Measurements from ENCODE around the gene PCYT2.

Gene PCYT2

DNA sequence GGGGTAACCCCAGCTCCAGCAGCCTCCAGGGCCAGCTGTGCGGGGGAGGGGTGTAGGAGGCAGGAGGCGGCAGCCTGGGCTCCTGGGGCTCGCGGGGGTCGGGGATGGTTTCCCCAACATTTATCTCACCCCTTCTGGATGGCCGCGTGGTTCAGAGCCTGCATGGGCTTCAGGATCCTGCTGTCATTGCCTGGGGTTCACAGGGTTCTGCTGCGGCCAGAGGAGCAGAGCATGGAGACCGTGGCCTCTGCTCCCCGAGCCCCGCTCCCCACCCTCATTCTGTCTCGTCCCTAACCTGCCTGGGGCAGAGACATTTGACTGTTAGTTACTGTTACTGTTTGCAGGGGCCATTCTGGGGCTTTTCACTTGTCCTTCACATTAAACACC, 31.0 kb upstream of the PCYT2 start:
- no peak for DNase-seq

DNA sequence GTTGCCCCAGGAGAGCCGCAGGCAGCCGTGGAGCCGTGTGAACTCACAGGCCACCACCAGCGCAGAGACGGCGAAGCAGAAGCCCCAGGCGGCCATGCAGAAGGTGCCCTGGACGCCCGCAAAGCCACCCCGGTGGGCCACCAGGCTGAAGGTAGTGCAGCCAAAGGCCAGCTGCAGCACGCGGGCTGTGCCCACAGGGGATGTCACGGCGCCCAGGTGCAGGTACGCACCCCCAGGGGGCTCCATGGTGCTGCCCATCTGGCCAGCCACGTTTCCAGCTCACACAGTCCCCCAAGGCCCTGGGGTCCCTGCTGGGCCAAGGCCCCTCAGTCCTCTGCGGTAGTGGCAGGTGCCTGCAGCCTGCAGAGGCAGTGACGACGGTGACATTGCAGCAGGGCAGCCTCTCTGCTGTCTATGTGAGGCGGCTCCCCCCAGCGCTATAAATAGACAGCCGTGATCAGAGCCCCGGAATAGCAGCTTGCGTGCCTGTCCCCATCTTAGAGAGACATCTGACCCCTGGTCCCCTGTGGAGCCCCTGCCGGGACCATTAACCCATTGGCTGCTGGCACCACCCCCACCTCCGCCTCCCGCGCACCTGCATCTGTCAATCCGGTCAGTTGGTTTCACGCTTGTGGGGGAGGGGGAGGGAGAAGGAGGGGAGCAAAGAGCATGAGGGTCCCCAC, 30.4 kb upstream of the PCYT2 start:
- DNase-seq: no peak

DNA sequence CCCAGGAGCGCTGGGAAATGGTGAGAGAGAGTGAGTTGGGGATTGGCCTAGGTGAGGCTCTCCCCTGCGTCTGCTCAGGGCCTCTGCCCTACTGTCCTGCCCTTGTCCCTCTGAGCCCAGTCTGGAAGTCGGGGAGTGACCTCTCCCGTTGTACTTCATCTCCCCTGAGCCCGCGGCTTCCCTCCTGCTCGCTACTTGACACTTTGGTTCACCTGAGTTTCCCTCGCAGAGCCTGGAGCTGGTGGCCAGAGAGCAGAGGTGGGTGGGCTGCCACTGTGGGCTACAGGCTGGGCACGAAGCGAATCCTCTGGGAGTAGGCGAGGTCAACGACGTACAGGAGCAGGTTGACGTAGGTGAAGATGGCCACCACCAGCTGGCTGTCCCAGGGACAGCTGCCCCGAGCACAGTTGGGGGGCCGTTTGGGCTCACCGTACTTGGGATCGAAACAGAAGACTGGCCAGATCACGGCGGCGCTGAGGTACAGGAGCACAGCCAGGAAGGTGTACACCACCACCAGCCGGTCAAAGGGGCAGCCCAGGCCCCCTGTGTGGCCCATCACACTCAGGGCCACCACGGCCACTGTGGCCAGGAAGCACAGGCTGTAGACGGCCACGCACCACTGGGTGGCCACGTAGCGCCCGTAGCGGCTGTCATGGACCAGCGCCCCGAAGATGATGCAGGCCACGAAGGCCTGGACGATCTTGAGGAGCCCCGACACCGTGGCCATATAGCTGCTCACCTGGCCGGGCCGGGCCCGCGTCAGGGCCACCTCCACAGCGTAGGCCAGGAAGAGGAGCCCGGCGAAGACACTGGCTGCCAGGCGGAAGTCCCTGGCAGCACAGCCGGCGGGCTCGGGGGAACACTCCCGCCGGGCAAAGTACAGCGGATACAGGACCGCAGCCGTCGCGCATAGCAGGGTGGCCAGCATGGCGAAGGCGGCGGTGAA, 29.6 kb upstream of the PCYT2 start:
- no peak for DNase-seq

DNA sequence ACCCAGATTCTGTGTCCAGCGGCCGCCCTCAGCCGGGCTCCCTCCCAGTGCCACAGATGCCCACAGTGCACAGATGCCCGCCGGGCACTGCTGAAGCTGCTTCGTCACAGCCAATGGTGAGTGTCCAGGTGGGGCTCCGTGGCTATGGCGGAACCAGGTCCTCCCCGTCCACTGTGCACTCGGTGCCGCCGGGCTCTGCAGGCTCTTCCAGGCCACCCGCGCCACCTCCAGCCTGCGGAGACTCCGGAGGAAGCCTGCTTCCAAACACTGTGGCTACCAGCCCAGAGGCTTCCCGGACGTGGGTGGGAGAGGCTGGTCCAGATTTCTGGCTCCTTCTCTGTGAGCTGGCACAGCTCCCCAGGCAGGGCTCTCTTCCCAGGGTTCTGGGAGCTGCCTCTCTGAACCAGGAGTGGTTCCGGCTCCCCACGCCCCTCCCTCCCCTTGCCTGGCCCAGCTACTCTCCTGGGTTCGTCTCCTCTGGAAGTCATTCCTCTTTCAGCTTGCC, 28.7 kb upstream of the PCYT2 start:
- no peak for DNase-seq

DNA sequence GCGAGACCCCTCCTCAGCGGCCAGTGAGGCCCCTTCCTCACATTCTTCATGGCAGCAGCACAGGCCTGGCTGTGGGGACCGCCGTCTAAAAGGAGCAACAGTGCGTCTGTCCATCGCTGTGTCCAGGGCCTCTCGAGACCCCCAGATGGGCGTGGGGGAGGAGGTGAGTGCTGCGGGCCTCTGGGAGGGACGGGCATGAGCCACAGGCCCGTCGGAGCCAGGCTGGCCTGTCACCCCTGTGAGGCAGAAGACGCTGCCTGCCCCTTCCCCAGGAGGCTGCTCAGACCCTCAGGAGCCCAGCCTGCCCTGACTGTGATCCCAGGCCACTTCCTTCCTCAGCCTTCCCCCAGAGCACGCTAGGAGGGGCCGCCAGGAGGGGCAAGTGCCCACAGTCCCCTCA, 28.0 kb upstream of the PCYT2 start:
- DNase-seq: no peak

DNA sequence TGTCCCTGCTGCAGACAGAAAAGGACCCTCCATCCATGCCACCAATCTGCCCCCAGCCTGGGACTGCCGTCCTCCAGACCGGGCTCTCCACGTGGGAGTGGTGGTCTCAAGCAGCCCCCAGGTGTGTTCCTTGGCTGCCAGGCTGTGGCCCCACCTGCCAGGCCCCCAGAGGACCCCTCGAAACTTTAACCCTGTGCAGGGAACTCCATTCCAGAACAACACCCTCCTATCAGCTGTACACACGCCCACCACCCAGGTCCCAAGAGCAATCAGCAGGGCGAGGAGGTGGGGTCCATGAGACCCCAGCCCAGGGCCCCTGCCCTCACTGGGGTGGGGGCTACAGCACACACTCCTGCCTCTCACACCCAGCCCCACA, 24.5 kb upstream of the PCYT2 start:
- no peak for DNase-seq

DNA sequence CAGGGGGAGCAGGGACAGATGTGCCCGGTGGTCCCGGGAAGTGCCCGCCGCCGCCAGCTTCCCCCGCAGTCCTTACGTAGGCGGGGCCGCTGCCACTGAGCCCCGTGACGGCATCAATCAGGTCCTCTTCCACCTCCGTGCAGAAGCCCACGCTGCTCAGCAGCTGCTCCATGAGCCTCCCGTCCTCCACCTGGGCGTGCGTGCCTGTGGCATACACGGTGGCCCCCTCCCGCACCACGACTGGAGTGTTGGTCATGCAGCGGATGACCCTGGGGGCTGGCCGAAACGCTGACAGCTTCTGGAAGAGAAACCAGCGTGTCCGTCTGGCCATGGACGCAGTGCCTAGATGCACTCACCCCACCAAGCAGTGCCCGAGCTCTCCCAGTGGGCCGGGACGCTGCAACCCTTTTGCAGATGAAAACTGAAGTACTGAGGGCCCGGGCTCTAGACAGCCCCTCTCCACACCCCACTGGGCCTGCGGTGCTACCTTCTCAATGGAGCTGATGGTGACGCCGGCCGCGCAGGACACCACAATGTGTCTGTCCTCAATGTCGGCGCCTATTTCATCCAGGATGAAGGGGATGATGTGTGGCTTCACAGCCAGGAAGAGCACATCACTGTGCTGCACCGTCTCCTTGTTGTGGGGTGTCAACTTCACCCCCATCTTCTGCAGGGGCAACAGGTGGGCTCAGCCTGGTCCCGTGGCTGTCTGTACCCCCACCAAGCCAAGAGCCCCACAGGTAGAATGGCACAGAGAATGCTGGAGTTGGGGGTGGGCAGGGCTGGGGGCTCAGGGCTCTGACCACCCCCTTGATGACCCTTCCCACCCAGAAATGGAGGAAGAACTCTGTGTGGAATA, 23.9 kb upstream of the PCYT2 start:
- DNase-seq: no peak

DNA sequence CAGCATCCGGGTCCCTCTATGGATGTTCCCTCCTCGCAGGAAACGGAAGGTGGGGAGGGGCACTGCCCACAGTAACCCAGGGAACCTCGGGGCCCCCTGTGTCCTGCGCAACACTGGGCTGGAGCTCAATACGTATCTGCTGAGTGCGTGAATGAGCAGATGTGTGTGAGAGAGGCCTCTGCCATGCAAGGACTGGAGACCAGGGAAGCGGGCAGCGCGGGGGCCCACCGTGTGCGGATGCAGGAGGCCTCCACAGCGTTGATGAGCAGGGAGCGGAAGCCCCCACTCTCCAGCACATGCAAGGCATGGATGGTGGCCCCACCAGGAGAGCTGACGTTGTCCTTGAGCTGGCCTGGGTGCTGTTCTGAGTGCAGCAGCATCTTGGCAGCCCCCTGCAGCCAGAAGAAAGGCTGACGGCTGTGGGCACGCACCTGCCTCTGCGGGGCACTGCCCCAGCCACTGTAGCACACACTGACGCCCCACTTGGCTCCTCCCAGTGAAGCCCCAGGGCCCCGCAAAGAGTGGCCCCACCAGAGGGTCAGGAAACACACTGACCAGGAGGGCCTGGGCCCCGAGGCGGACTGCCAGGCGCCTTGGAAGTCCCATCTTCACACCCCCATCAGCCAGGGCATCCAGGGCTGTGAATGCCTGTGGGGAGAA, 23.0 kb upstream of the PCYT2 start:
- DNase-seq: no peak

DNA sequence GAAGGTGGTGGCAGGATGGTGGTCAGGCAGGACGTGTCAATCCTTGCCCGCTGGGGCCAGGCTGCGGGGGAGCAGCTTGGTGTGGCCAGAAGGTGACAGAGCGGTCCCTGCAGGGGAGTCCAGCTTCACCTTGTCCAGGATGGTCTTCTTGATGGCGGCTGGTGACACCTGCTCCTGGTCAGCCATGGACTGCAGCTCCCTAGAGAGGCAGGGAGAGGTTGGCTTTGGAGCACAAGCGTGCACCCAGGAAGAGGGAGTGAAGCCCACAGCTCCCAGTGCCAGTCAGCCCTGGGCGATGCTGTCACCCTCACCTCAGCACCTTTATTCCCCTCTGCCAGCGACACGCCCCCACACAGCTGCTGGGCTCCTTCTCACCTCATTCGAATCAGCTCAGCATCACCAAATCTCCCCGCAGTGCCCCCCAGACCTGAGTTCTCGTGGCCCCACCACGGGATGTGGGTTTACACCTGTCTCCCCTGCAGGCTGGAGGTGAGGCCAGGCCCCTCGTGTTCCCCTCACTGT, 22.0 kb upstream of the PCYT2 start:
- no peak for DNase-seq

DNA sequence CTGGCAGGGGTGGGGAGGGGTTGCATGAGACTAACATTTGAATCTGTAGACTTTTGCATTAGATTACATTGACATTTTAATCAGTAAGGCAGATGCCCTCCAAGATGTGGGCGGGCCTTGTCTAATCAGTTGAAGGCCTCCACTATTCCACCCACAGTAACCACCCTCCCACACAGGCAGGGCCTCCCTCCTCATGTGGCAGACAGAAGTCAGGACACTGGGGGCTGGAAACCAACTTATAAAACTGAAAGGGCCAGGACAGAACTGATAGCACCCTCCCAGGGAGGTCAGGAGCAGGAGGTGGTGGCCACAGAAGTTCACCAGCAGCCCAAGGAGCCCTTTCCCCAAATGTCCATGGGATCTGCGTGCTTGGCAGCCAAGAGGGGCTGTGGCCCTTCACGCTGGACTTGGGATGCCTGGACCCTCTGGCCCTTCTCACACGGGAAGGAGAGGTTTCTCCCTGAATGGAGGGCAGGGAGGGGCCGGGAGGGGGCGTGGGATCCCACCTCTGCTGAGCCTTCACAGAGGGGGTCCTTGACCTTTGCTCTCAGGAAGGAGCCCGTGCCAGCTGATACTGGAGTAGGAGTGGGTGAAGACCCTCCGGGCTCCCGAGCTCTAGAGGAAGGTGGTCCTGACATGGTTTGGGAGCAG, 21.3 kb upstream of the PCYT2 start:
- DNase-seq: no peak

DNA sequence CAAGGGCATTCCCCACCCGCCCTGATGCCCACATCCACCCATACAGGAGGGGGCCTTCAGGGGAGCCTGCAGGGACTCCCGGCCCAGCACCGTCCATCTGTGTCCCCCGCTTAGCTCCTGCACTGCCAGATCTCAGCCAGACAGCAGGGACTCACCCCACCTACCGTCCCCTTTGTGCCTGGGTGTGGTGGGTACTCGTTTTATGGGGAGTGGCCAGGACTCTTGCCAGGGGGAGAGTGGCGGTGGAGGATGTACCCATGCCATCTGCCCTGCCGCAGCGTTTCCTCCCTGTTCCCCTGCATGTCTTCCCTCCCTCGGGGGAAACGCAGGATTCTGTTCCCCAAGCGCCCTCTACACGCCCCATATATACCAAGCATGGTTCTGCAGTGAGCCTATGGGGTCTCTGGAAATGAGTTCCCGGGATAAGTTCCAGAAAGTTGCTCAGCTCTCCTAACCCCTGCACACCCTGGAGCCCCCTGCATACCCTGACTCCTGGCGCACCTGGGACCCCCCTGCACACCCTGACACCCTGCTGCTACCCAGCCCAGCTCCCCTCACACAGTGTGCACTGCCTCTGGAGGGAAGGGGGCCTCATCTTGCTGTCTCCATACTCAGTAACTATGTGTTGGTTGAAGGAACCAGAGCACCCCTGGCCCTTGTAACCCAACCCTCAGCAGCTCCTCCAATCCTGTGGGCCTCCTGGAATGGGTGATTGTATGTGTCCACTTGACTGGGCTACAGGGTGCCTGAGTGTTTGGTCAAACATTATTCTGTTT, 20.5 kb upstream of the PCYT2 start:
- DNase-seq: no peak

DNA sequence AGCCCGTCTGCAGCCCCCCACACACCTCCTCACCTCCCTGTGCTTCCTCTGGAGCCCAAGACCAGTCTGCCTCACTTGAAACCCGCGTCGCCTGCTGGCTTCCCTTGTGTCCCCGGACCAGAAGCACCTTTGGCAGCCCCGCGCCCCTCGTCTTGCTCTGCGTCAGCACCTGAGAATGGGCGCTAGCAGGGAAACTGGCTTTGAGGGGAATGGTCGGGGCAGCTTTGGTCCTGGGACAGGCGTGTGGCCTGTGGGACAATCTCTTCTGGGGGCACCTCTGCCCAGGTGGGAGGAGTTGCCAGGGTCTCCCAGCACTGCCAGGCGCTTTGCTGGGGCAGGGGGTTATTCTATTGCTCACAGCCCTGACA, 20.0 kb upstream of the PCYT2 start:
- no peak for DNase-seq

DNA sequence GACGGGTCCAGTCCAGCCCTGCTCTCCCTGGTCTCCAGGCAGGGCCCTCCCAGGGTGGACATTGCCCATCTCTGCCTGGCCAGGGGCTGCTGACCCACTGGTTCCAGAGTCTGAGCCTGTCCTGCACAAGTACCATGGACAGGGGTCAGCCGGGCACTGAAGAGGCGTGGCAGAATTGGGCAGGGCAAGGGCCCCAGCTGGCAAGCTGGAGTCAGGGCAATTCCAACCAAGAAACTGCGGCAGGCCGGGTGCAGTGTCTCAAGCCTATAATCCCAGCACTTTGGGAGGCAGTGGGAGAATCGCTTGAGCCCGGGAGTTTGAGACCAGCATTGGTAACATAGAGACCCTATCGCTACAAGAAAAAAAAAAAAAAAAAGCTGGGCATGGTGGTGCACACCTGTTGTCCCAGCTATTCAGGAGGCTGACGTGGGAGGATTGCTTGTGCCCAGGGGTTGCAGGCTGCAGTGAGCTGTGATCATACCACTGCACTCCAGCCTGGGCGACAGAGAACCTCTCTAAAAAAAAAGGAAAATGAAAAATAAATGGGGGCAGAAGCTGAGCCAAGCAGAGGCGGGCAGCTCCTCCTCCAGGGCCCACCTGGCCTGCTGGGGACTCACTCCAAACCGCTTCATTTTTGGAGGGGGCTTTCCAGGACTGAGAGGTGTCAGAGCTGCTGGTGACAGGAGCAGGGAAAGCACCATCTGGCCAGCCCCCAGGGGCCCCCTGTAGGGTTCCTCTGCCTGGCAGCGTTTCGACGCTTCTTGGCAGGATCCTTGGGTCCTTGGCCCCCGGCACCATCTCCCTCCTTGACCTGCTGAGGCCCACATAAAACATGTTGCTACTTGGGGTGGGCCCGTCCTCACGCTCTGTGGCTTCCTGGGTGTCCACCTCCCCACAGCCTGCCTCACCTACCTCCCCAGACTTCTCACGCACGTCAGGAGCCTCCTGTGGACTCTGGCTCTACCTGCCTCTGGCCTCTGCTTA, 19.2 kb upstream of the PCYT2 start:
- DNase-seq: no peak

DNA sequence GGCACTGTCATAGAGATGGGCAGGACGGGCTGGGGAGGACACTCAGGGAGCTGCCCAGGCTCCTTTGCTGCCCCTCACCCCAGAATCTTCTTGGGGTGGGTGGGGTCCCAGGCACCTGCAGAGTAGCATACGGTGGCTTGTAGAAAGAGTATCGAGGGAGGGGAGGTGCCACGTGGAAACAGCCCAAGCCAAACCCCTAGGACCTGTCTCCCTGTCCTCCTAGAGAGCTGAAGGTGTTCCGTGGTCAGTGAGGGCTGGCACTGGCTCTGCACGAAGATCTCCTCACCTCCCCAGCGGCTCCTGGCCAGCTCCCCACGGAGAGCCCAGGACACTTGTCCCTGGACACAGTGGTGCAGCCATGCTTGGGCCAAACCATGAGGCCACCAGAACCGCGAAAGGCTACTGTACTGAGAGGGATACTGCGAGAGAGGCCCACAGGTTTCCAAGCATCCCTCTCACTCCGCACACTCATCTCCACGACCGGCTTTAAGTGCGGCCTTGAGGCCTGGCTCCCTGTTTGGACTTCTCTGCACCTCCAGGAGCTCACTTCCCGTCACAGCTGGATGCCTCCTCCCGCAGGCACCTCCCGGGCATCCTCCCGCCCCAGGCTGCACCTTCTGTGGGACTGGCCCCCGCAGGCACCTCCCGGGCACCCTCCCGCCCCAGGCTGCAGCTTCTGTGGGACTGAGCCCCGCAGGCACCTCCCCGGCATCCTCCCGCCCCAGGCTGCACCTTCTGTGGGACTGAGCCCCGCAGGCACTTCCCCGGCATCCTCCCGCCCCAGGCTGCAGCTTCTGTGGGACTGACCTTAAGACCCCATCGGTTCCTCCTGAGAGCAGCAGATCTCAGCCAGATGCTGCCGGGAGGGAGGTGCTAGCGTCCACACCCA, 18.3 kb upstream of the PCYT2 start:
- DNase-seq: no peak

DNA sequence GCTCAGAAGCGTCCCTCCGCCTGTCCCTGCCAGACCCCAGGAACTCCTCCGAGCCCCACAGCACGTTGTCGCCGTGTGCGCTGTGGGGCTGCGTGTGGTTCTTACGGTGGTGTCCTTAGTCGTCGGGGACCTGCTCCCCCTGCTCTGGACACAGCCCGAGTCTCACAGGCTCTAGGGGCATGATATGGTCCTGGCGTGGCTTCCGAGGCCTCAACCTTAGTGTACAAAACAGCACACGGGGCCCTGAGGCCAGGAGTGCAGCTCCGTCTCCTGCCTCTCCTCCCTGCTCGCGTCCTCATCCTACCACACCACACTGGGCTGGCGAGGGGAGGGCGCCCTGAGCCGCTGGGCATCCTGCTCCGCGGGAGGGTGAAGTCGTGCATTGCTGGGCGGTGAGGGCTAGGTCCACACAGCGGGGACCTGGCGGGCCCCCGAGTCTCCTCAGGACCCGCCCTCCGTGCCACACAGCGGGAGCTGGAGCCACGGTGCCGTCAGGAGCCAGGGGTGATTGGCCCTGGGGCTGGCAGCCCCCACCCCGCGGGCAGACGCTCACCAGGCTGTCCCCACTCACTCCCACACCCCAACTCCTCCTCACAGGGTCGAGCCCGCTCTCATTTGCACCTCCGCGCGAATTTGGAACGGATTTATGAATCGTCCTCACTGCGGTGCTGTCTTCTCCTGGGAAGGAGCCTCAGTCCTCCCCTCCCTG, 17.5 kb upstream of the PCYT2 start:
- DNase-seq: no peak

DNA sequence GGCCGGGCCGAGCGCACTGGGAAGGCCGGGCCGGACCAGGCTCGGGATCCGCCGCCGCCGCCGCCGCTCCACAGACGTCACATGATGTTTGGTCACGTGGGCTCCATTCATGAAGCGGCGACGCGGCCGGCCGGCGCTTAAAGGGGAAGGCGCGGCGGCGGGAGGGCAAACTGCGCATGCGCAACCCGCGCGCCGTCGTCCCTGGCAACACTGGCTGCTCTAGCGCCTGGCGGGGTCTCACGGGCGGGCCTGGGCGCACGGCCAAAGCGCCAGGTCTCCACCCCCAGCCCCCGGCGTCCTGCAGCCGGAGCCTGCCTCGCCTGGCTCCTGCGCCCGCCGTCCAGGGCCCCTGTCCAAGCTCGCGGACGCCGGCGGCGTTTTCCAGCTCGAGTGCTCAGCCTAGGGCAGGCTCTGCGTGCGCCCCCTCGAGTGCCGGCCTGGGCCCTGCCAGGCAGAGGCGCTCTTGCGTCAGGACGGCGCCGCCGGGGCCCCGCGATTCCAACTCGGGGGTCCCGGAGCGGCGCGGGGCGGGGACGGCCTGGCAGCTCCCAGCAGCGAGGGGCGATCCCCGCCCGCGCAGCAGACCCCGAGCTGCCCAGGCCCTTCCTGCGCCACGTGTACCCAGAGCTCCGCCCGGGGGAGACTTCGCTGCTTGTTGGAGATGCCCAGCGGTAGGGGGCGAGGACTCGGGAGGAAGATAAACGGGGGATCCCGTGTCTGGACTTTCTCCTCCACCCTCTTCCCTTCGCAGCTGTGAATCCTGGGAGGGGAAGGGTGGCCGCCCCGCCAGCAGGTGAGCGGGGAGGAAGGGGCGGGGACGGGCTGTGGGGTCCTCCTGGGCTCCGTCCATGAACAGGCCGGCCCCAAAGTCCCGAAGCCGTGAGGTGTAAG, 16.7 kb upstream of the PCYT2 start, which contains the start of gene MAFG:
Gene MAFG, minus strand, starts transcription at position 83 of the 891 bp plus-strand sequence. CDS start 4,550 bp downstream, outside the sequence.
- DNase-seq: peak; percentile 86

DNA sequence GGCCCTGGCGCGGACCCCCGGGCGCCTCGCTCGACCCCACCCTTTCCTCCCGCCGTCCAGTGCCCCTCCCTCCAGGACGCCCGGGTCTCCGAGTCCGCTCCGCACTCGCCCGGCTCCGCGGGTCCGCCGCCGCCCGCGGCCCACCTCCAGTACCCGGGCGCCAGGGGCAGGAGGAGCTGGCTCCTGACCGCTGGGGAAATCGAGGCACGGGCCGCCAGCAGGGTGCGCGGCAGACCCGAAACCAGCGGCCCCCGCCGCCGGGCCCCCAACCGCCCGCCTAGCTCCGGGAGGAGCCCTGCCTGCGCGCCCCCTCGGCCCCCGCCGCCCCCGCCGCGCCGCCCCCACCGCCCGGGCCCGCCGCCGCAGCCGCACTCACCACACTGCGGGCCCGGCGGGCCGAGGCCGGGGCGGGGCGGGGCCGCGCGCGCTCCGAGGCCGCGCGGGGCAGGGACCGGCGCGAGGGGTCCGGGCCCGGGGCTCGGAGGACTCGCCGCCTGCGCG, 16.0 kb upstream of the PCYT2 start:
- no peak for DNase-seq

All from activated CD4-positive, alpha-beta T cell treated with anti-CD3 and anti-CD28 coated beads for 1 hour (primary cell).